ENCODE results near the gene C12orf76.
"Not testable (repeated sequence)": the region's sequence is repeated elsewhere in the genome, so short reads cannot be mapped to it uniquely, and the experiment has no call there.

The C12orf76 gene

GRCh38 chr12:110073049-110073831 is 24.9 kb upstream of the C12orf76 start:
- Histone ChIP-seq H3K4me1 (ENCODE audit: insufficient read depth, low read length) (no peaks in the 10 kb centered on the region), H3K9me3 (ENCODE audit: control insufficient read depth, insufficient read depth, low read length) (no peaks in the 10 kb centered on the region), H3K9ac (ENCODE audit: low read depth, low read length) (no peak overlapping the region), H3K36me3 (ENCODE audit: insufficient read depth, low read length) (no peaks in the 10 kb centered on the region)

GRCh38 chr12:110072636-110073035 is 24.3 kb upstream of the C12orf76 start:
- not testable (repeated sequence) for H3K9ac ChIP-seq (ENCODE audit: low read depth, low read length); H3K4me1 ChIP-seq (ENCODE audit: insufficient read depth, low read length); H3K36me3 ChIP-seq (ENCODE audit: insufficient read depth, low read length); H3K9me3 ChIP-seq (ENCODE audit: control insufficient read depth, insufficient read depth, low read length)

- Histone ChIP-seq H3K36me3 (ENCODE audit: insufficient read depth, low read length) (no peaks in the 10 kb centered on the region), H3K9ac (ENCODE audit: low read depth, low read length) (no peak overlapping the region), H3K4me1 (ENCODE audit: insufficient read depth, low read length) (no peaks in the 10 kb centered on the region), H3K9me3 (ENCODE audit: control insufficient read depth, insufficient read depth, low read length) (no peaks in the 10 kb centered on the region)
Measured at GRCh38 chr12:110071967-110072366, 23.6 kb upstream of the C12orf76 start.

- H3K9me3 ChIP-seq (ENCODE audit: control insufficient read depth, insufficient read depth, low read length) = no peaks in the 10 kb centered on the region
- no peaks in the 10 kb centered on the region for H3K36me3 ChIP-seq (ENCODE audit: insufficient read depth, low read length)
- no peaks in the 10 kb centered on the region for H3K4me1 ChIP-seq (ENCODE audit: insufficient read depth, low read length)
- no peak overlapping the region for H3K9ac ChIP-seq (ENCODE audit: low read depth, low read length)
Measured at GRCh38 chr12:110071504-110071903, 23.2 kb upstream of the C12orf76 start.

GRCh38 chr12:110068654-110069053 is 20.3 kb upstream of the C12orf76 start:
- Histone ChIP-seq H3K9ac (ENCODE audit: low read depth, low read length) (no peak overlapping the region), H3K36me3 (ENCODE audit: insufficient read depth, low read length) (no peaks in the 10 kb centered on the region), H3K4me1 (ENCODE audit: insufficient read depth, low read length) (no peaks in the 10 kb centered on the region), H3K9me3 (ENCODE audit: control insufficient read depth, insufficient read depth, low read length) (no peaks in the 10 kb centered on the region)

GRCh38 chr12:110068115-110068514 is 19.8 kb upstream of the C12orf76 start:
- not testable (repeated sequence) for H3K4me1 ChIP-seq (ENCODE audit: insufficient read depth, low read length); H3K36me3 ChIP-seq (ENCODE audit: insufficient read depth, low read length); H3K9me3 ChIP-seq (ENCODE audit: control insufficient read depth, insufficient read depth, low read length); H3K9ac ChIP-seq (ENCODE audit: low read depth, low read length)

- Histone ChIP-seq H3K4me1 (ENCODE audit: insufficient read depth, low read length) (no peaks in the 10 kb centered on the region), H3K9me3 (ENCODE audit: control insufficient read depth, insufficient read depth, low read length) (no peaks in the 10 kb centered on the region), H3K9ac (ENCODE audit: low read depth, low read length) (no peak overlapping the region), H3K36me3 (ENCODE audit: insufficient read depth, low read length) (no peaks in the 10 kb centered on the region)
Measured at GRCh38 chr12:110067531-110067930, 19.2 kb upstream of the C12orf76 start.

GRCh38 chr12:110065540-110065939 is 17.2 kb upstream of the C12orf76 start:
- Histone ChIP-seq H3K9me3 (ENCODE audit: control insufficient read depth, insufficient read depth, low read length) (no peaks in the 10 kb centered on the region), H3K9ac (ENCODE audit: low read depth, low read length) (no peak overlapping the region), H3K36me3 (ENCODE audit: insufficient read depth, low read length) (no peaks in the 10 kb centered on the region), H3K4me1 (ENCODE audit: insufficient read depth, low read length) (no peaks in the 10 kb centered on the region)

GRCh38 chr12:110062241-110062640 is 13.9 kb upstream of the C12orf76 start:
- no peaks in the 10 kb centered on the region for H3K9me3 ChIP-seq (ENCODE audit: control insufficient read depth, insufficient read depth, low read length)
- H3K36me3 ChIP-seq (ENCODE audit: insufficient read depth, low read length) = no peaks in the 10 kb centered on the region
- H3K9ac ChIP-seq (ENCODE audit: low read depth, low read length) = no peak overlapping the region
- peaks cover 6% of the 10 kb centered on the region for H3K4me1 ChIP-seq (ENCODE audit: insufficient read depth, low read length)

- Histone ChIP-seq H3K9me3 (ENCODE audit: control insufficient read depth, insufficient read depth, low read length) (no peaks in the 10 kb centered on the region), H3K4me1 (ENCODE audit: insufficient read depth, low read length) (peaks cover 6% of the 10 kb centered on the region), H3K9ac (ENCODE audit: low read depth, low read length) (no peak overlapping the region), H3K36me3 (ENCODE audit: insufficient read depth, low read length) (no peaks in the 10 kb centered on the region)
Measured at GRCh38 chr12:110059651-110060000, 11.3 kb upstream of the C12orf76 start.

- Histone ChIP-seq H3K9me3 (ENCODE audit: control insufficient read depth, insufficient read depth, low read length) (no peaks in the 10 kb centered on the region), H3K4me1 (ENCODE audit: insufficient read depth, low read length) (peaks cover 6% of the 10 kb centered on the region), H3K36me3 (ENCODE audit: insufficient read depth, low read length) (no peaks in the 10 kb centered on the region), H3K9ac (ENCODE audit: low read depth, low read length) (no peak overlapping the region)
Measured at GRCh38 chr12:110058875-110059615, 10.7 kb upstream of the C12orf76 start.

GRCh38 chr12:110056643-110057042 is 8.3 kb upstream of the C12orf76 start:
- not testable (repeated sequence) for H3K4me1 ChIP-seq (ENCODE audit: insufficient read depth, low read length); H3K36me3 ChIP-seq (ENCODE audit: insufficient read depth, low read length); H3K9ac ChIP-seq (ENCODE audit: low read depth, low read length); H3K9me3 ChIP-seq (ENCODE audit: control insufficient read depth, insufficient read depth, low read length)

- H3K36me3 ChIP-seq (ENCODE audit: insufficient read depth, low read length) = not testable (repeated sequence)
Measured at GRCh38 chr12:110055375-110056352, 7.3 kb upstream of the C12orf76 start.

GRCh38 chr12:110050927-110051326 is 2.6 kb upstream of the C12orf76 start:
- H3K36me3 ChIP-seq (ENCODE audit: insufficient read depth, low read length) = no peaks in the 10 kb centered on the region
- H3K4me1 ChIP-seq (ENCODE audit: insufficient read depth, low read length) = no peaks in the 10 kb centered on the region; the same call in 1 of the 2 replicates
- no peak overlapping the region for H3K9ac ChIP-seq (ENCODE audit: low read depth, low read length)
- no peaks in the 10 kb centered on the region for H3K9me3 ChIP-seq (ENCODE audit: control insufficient read depth, insufficient read depth, low read length)

More at GRCh38 chr12:110055375-110056352, 7.3 kb upstream of the C12orf76 start:
- not testable (repeated sequence) for H3K4me1 ChIP-seq (ENCODE audit: insufficient read depth, low read length); H3K9me3 ChIP-seq (ENCODE audit: control insufficient read depth, insufficient read depth, low read length); H3K9ac ChIP-seq (ENCODE audit: low read depth, low read length)

Measured in ES-I3 (cell line).